ENCODE results near the gene RPS6KB2.

RPS6KB2 gene

DNA sequence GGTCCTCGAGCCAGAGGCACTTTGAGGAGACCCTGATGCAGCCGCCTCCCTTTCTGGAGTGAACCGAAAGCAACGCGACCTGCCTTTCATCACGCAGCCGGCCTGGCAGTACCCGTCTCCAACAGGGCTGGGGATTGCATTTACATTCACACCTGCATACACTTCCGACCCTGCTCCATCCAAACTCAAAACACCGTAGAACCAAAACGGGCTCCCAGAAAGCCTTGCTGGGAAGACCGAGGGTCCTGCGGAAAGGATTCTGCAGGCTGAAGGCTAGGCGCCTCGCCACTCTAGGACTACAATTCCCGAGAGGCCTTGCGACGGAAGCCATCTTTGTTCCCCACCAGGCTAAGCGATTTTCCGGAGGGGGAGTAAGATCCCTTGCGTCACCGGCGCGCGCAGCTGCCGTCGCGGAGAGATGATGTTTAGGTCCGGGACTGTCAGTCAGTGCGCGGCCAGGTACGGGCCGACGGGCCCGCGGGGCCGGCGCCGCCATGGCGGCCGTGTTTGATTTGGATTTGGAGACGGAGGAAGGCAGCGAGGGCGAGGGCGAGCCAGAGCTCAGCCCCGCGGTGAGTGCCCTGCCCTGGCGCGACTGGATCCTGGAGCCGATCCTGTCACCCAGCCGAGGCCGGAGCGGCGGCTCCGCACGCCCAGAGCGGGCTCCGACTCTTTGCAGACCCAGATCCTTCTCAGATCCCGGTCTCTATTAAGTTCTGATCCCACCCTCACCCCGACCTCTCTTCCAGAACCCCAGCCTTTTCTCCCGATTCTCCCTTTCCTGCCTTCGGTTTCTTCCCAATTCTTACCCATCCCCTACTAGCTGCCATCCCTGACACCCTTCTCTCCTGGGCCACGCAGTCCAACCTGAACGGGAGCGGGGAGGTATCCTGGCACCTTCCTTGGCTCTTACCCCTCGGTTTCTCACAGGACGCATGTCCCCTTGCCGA is at the start of gene RPS6KB2:
TSS of gene RPS6KB2 (plus strand) at position 443 of the 950 bp plus-strand sequence. CDS start at position 495, 52 bp downstream.
- peak; percentile 77 for FAIRE-seq

DNA sequence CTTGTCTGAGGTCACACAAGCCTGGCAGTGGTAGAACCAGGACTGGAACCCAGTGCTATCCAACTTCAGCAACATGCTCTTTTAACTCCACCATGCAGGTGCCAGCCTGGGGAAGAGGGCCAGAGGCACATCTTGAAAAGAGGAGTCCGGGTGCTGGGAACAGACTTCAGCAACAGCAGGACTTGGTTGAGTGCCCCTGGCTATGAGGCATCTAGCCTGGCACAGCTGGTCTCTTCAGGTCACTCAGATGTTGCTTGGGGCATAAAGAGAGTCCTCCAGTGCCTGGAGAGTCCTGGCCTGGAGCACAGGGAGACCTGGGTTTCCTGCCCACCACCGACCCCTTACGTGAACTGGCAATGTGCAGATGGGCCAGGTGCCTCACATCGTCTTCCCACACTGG is 49.8 kb upstream of the RPS6KB2 start:
- no peak for FAIRE-seq

DNA sequence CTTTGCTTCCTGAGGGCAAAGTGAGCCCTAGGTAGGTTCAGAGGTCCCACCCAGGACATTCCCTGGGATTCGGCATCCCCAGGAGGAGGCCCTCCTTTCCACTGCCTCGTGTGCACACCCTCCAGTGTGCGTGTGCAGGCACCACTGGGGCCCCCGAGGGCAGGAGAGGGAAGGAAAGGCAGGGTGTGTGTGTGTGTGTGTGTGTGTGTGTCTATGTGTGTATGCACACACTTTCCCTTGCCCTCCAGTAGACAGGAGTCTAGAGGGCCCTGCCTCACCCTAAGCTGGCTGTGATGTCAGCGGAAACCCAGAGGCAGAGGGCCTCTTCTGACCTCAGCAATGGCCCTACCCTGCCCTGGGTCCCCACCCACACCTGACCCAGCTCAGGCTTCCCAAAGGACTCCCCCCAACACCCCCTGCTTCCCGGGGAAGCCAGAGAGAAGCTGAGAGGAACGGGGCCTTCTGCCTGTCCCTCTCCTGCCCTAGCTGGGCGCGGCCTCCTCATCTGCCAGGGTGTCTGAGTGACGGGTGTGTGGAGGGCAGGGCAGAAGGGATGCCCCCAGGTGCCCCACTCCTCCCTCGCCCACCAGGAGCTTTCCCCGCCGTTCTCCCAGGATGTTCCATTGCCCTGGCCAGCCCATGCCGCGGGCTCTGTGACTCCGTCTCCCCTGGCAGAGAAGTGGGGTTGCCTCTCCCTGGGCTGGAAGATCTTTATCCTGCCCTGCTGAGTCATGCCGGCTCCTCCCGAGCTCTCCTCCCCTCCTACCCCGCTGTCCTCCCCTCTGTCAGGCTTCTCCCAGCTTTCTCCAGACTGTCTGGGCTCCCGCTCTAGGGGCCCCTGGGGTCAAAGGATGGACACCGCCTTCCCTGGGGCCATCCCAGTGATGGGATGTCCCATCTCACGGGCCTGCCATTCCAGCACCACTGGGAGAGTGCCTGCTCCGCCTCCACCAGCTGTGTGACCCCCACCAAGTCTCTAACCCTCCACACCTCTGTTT is 48.9 kb upstream of the RPS6KB2 start:
- no peak for FAIRE-seq

DNA sequence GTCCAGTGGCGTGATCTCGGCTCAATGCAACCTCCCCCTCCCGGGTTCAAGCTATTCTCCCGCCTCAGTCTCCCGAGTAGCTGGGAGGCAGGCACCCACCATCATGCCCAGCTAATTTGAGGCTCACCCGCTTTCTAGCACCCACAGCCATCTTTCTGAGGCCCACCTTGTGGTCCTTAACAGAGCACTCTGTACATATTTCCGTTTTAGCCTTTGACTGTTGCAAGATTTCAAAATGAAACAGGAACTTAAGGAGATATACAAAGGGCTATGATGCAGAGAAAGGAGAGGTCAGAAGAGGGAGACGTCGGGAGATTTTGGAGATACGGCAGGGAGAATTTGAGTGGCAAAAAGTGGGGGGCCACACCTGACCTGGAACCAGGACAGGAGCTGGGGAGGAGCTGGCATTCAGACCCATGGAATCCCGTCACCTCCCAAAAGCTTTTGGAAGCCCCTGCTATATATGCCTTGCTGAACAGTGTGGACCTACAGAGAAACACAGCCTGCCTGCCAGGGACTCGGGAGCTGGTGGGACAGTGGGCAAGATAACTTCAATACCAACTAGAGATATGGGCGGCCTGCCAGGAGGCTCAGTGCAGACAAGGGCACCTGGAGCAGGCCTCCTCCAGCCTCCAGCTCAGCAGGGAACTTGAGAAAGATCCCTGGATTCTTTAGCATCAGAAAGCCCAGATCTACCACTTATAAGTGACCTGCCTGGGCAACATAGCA is 46.9 kb upstream of the RPS6KB2 start:
- FAIRE-seq: no peak

DNA sequence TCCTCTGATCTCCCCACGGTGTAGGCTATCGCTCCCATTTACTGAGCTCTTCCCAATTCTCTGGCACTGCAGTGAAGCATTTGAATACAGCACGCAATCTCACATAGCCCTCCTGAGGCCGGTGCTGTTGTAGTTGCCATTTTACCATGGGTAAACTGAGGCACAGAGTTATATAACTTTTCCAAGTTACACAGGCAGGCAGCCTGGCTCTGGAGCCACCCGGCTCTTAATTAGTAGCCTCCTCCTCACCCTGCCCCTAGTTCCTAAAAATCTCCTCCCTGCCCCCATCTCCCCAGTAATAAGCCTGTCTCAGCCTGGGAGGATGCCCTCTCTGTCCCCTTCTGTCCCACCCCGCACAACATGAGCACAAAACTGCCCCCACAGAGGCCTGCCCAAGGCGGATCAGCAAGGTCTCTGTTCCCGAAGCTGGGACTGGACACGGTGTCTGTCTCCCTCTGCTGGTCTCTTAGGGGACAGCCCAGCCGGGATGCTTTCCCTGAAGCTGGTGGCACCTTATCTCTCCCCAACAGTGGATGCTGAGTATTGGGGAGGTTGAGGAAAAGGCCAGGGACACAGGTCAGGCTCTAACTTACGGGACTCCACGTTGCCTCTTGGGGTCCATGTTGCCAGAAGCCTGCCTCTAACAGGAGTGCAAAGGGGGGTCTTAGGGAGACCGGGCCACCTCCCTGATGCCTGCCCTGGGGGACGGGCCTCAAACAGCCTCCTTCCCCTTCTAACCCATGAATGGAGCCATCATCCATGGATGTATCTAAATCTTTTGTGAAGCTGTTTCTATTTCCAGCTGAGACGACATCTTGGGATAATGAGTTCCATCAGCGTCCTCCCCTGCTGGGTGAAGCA is 45.8 kb upstream of the RPS6KB2 start:
- FAIRE-seq: no peak

DNA sequence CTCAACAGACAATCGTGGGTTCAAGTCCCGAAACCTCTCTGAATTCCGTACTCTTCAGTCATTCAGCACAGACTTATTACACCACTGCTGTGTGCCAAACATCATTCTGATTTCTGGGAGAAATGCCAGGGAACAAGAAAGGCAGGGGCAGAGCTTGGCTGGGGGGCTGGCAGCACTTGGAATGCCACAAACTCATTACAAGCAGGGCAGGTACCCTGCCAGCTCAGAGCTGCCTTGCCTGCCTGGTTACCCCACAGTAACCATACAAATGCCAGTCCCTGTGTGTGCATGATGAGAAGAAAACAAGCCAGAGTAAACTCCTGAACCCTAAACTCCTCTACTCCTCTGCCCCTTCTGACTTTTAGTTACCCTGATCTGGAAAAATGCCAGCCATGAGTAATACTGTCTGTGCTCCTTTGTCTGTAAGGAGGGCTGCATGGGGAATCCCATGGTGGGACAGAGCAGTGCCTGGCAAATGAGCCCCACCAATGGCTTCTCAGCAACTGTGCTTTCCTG is 43.4 kb upstream of the RPS6KB2 start:
- no peak for FAIRE-seq

DNA sequence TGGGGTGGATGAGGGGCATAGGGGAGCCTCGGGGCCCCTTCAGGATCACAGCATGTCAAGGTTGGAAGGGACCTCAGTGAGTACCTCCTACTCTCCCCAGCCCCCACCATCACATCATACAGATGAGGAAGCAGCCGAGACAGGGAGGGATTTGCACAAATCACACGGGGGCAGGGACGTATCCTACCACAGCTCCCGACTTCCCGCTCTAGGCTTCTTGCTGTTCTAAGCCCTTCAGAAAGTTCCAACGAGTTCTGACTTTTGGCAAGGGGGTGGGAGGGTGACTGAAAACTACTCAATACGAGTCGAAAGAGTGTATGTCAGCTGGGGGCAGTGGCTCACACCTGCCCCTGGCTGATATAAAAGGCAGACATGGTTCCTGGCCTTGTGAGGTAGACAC is 41.2 kb upstream of the RPS6KB2 start:
- FAIRE-seq: no peak

DNA sequence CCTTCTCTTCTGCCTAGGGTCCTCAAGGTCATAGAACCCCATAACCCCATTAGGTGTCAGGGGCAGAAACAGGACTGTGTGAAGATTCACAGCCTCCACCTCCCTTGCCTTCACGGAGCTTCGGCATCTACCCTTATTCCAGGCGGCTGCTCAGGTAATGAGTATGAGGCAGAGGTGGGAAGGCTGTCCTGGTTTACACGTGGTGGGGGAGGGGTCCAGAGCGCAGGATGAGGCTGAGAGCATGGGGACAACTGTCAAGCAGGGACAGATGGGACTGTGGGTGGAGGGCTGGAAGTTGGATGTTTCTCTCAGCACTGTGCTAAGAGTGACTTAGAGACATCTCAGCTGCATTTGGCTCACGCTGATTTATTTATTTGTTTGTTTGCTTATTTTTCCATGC is 40.8 kb upstream of the RPS6KB2 start:
- no peak for FAIRE-seq

DNA sequence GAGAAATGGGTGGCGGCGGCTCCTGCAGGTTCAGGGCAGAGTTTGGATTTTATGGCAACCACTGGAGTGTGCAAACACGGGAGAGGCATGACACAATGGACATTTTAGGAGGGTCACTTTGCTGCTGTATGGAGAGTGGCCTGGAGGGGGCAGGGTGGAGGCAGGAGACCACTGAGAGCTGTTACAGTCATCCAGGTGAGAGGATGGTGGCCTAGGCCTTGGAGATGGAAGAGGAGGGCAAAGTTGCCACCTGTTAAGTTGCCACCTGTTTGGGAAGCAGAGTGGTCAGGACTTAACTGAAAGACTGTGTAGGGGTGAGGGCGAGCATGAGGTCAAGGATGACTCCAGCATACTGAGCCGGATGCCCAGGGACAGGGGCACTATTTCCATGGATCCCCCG is 38.8 kb upstream of the RPS6KB2 start:
- no peak for FAIRE-seq

DNA sequence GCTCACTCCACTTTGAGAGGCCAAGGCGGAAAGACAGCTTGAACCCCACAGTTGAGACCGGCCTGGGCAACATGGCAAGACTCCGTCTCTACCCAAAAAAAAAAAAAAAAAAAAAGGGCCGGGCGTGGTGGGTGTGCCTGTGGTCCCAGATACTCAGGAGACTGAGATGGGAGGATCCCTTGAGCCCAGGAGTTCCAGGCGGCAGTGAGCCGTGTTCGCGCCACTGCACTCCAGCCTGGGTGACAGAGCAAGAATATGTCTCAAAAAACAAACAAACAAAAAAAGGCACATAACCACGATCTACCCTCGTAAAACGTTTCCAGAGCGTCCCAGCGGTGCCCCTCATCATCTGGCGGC is 37.4 kb upstream of the RPS6KB2 start:
- no peak for FAIRE-seq

DNA sequence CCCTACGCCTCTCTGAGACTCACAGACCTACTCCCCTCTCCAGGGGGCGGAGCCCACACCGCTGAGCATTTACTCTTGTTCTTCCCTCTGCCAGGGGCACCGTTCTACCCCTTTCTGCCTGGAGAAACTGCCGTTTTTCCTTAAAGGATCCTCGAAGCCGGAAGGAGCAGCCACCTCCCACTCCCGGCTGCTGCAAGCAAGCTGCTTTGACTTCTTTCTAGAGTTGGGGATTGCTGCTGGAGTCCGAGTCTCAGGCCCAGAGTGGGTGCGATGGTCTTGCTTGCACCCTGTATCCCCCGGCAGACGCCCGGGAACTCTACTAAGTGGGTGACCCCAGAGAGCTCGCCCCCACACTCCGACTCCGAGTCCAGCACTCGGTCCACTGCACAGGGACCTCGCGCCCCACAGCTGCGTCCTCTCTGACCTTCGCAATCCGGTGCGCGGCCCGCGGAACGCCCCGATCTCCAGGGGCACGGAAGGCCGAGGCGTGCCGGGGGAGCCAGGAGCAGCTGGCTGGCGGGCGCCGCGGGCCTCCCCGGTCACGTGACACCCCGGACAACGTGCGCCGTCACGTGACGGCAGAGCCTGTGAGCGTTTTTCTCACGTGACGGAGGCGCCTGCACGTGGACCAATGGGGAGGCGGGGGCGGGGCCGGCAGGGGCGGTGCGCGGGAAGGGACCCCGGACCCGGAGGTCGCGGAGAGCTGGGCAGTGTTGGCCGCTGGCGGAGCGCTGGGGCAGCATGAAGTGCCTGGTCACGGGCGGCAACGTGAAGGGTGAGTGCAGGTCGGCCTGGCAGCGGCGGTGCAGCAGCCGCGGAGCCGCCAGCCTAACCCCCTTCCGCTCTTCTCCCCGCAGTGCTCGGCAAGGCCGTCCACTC is 36.8 kb upstream of the RPS6KB2 start, which contains the start of gene RAD9A:
TSS of gene RAD9A (plus strand) at position 683 of the 879 bp plus-strand sequence. CDS start at position 742, 59 bp downstream.
- FAIRE-seq: no peak

DNA sequence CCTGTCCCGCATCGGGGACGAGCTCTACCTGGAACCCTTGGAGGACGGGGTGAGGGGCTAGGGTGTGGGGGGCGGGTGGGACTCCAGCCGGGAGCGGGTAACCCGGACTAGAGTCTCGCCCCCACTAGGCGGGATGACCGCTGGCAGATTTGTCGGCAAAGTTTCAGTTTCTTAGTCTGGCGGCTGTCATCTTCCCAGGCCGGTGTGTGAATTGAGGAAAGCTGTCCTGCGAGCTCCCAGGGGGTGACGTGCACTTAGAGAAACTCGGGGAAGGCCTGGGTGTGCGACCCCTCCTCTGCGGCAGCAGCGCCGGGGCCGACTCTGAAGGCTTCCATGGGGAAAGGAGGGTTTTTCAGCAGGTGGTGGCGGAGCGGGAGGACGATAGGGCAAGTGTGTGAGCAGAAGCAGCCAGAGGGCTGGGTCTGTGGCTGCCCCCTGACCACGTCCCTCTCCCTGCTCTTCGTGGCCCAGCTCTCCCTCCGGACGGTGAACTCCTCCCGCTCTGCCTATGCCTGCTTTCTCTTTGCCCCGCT is 36.0 kb upstream of the RPS6KB2 start:
- no peak for FAIRE-seq

DNA sequence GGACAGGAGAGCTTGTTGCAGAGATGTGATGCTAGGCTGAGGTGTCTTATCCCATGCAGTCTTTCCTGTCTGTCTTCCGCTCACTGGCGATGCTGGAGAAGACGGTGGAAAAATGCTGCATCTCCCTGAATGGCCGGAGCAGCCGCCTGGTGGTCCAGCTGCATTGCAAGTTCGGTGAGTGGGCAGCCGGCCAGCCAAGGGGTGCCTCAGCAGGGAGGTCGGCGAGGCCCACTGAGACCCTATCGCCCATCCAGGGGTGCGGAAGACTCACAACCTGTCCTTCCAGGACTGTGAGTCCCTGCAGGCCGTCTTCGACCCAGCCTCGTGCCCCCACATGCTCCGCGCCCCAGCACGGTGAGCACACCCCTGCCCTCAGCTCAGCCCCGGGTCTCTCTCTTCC is 34.9 kb upstream of the RPS6KB2 start:
- no peak for FAIRE-seq

DNA sequence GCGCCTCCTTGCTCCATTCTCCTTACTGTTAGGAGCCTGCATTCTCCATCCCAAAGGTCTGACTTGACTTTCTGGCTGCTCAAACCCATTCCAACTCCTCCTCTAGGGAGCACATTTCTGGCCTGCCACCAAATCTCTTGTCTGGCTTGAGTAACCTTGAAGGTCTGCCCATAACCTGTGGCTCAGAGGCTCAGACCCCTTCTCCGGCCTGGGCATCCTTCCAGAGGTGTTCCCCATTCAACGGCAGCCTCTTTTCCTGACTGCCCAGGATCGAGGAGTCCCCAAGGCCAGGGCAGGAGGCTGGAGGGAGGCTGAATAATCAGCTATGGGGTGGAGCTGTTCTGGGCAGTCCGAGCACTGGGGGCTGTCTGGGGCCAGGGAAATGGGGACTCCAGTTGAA is 34.3 kb upstream of the RPS6KB2 start:
- no peak for FAIRE-seq

DNA sequence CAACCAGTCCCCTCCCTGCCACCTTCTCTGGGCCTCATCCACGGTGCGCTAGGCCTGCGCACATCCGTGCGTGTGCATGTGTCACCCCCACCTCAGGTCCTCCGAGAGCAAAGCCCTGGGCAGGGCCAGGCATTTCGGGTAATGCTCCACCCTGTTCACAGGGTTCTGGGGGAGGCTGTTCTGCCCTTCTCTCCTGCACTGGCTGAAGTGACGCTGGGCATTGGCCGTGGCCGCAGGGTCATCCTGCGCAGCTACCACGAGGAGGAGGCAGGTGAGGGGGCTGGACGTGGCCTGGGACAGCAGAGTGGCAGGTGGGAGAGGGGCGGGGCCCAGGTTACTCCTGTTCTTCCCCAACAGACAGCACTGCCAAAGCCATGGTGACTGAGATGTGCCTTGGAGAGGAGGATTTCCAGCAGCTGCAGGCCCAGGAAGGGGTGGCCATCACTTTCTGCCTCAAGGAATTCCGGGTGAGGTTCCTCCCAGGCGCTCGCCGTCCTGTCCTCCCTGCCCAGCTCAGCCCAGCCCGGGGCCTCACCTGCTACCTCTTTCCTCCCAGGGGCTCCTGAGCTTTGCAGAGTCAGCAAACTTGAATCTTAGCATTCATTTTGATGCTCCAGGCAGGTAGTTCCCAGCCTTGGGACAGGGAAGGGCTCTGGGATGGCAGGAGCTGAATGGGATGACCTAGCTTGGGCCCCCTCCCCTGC is 32.6 kb upstream of the RPS6KB2 start:
- no peak for FAIRE-seq

DNA sequence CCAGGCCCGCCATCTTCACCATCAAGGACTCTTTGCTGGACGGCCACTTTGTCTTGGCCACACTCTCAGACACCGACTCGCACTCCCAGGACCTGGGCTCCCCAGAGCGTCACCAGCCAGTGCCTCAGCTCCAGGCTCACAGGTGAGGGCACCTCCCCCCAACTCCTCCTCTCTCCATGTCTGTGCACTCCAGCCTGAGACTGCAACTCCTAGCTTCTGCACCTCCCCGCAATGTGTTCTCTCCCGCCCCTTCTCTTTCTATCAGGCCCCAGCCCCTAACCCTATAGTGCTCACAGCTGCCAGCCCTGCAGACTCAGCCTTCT is 32.1 kb upstream of the RPS6KB2 start:
- no peak for FAIRE-seq

DNA sequence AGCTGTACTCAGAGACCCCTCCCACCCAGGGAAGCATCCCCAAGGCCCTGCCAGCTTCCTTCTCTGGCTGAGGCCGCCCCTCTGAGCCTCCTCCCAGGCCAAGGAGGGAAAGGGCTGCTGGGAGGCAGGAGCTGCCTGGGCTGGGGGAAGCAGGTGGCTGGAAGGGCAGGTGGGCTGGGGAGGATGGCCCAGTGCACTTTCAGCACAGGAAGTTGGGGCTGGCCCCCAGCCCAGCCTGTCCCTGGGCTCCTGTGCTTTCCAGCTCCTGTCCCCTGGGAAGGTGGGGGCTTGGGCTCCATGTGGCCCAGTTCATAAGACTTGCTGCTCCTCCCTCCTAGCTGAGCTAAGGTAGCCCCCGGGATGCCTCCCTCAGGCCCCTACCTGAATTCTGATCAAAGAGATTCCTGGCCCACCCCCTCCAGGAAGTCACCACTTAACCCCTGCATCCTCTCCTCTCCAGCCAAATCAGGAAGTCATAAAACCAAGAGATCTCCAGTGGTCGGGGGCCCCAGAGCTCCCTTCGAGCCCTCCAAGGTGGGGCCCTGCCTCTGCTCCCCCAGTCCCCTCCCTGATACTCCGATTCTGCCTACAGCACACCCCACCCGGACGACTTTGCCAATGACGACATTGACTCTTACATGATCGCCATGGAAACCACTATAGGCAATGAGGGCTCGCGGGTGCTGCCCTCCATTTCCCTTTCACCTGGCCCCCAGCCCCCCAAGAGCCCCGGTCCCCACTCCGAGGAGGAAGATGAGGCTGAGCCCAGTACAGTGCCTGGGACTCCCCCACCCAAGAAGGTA is 31.5 kb upstream of the RPS6KB2 start:
- no peak for FAIRE-seq

DNA sequence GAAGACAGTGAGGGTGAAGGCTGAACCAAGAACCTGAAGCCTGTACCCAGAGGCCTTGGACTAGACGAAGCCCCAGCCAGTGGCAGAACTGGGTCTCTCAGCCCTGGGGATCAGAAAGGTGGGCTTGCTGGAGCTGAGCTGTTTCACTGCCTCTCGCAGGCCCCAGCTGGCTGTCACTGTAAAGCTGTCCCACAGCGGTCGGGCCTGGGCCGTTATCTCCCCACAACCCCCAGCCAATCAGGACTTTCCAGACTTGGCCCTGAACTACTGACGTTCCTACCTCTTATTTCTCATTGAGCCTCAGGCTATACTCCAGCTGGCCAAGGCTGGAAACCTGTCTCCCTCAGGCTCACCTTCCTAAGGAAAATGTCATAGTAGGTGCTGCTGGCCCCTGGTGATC is 30.8 kb upstream of the RPS6KB2 start:
- no peak for FAIRE-seq

Data from A204.1 (cell line).